Nephron (organoid): ENCODE data around the gene MALAT1.
A peak's percentile ranks its signal among the peaks of the same experiment; 100 is the strongest.

Experiments
- H3K27ac Mint-ChIP-seq, 3 experiments: 2 replicates each; pipeline ENCODE4 v1.8.0; 2020; ENCODE audit warnings: mixed read lengths in 3 of 3, mild to moderate bottlenecking in 2 of 3, moderate library complexity in 1 of 3
- H3K27me3 Mint-ChIP-seq: 2 replicates; pipeline ENCODE4 v1.8.0; 2021; ENCODE audit warnings: low read depth, mild to moderate bottlenecking, moderate library complexity, mixed read lengths
- H3K36me3 Mint-ChIP-seq: 2 replicates; pipeline ENCODE4 v1.8.0; 2020; ENCODE audit warnings: low read depth, mixed read lengths
- H3K4me1 Mint-ChIP-seq: 2 replicates; pipeline ENCODE4 v1.8.0; 2020; ENCODE audit warnings: mixed read lengths
- H3K4me3 Mint-ChIP-seq, 3 experiments: 2 replicates each; pipeline ENCODE4 v1.8.0; 2020; ENCODE audit warnings: mild to moderate bottlenecking in 3 of 3, mixed read lengths in 3 of 3, moderate library complexity in 2 of 3
- H3K9me3 Mint-ChIP-seq: 2 replicates; pipeline ENCODE4 v1.8.0; 2020; ENCODE audit warnings: mixed read lengths
- CTCF ChIP-seq, 3 experiments: fragments of 200-600 bp; sonication (generic); IDR thresholded peaks; one replicate each; pipeline ENCODE4 v1.5.0; 2021; ENCODE audit warnings: antibody characterized with exemption in 3 of 3; ENCODE audit not compliant: unreplicated experiment in 3 of 3

MALAT1 gene

GRCh38 chr11:65492387-65492636 is 6.5 kb upstream of the MALAT1 start:
- peak overlapping the region; percentile 33 to 71 (median 57) for H3K4me3 Mint-ChIP-seq
- H3K27me3 Mint-ChIP-seq, result peaks cover 3% of the 10 kb centered on the region
- TF ChIP-seq CTCF (IDR thresholded peaks at IDR 0.05; ENCODE audit: unreplicated experiment in 3 of 3), result no peak
- H3K27ac Mint-ChIP-seq, result peak overlapping the region; percentile 98 to 100 (median 100)
- H3K9me3 Mint-ChIP-seq, result no peaks in the 10 kb centered on the region
- no peaks in the 10 kb centered on the region for H3K36me3 Mint-ChIP-seq
- peaks cover 89% of the 10 kb centered on the region for H3K4me1 Mint-ChIP-seq

- Mint-ChIP-seq H3K4me1 (peaks cover 84% of the 10 kb centered on the region), H3K27ac (peak overlapping the region; percentile 98 to 100 (median 100)), H3K36me3 (no peaks in the 10 kb centered on the region), H3K4me3 (peak overlapping the region; percentile 54 to 73 (median 71)), H3K9me3 (no peaks in the 10 kb centered on the region), H3K27me3 (peaks cover 3% of the 10 kb centered on the region)
- TF ChIP-seq CTCF (IDR thresholded peaks at IDR 0.05; ENCODE audit: unreplicated experiment in 3 of 3), result no peak
Observed at GRCh38 chr11:65492637-65493366, 6.0 kb upstream of the MALAT1 start.

GRCh38 chr11:65493367-65494176 is 5.3 kb upstream of the MALAT1 start:
- Mint-ChIP-seq H3K27ac (peak overlapping the region; percentile 98 to 100 (median 100)), H3K9me3 (no peaks in the 10 kb centered on the region), H3K4me3 (peak overlapping the region; percentile 54 to 73 (median 71)), H3K27me3 (peaks cover 3% of the 10 kb centered on the region), H3K36me3 (no peaks in the 10 kb centered on the region), H3K4me1 (peaks cover 77% of the 10 kb centered on the region)
- TF ChIP-seq CTCF (IDR thresholded peaks at IDR 0.05; ENCODE audit: unreplicated experiment in 3 of 3), result no peak

- Mint-ChIP-seq H3K9me3 (peaks cover 2% of the 10 kb centered on the region), H3K36me3 (no peaks in the 10 kb centered on the region), H3K4me1 (peaks cover 47% of the 10 kb centered on the region), H3K27ac (no peak overlapping the region), H3K27me3 (no peaks in the 10 kb centered on the region), H3K4me3 (no peak overlapping the region)
- TF ChIP-seq CTCF (IDR thresholded peaks at IDR 0.05; ENCODE audit: unreplicated experiment in 3 of 3), result no peak
Observed at GRCh38 chr11:65496304-65497140, 2.3 kb upstream of the MALAT1 start.

GRCh38 chr11:65497141-65498041 is 1.5 kb upstream of the MALAT1 start:
- H3K36me3 Mint-ChIP-seq, result no peaks in the 10 kb centered on the region
- TF ChIP-seq CTCF (IDR thresholded peaks at IDR 0.05; ENCODE audit: unreplicated experiment in 3 of 3), result no peak

More at GRCh38 chr11:65497141-65498041, 1.5 kb upstream of the MALAT1 start:
- no peak overlapping the region for H3K27ac Mint-ChIP-seq
- peaks cover 2% of the 10 kb centered on the region for H3K9me3 Mint-ChIP-seq
- peaks cover 39% of the 10 kb centered on the region for H3K4me1 Mint-ChIP-seq
- H3K27me3 Mint-ChIP-seq, result no peaks in the 10 kb centered on the region
- no peak overlapping the region for H3K4me3 Mint-ChIP-seq
